HEK293 (cell line): Measurements from ENCODE around the gene RBM10.

Source experiments
- CTCF ChIA-PET: fragments of 350-600 bp; formaldehyde crosslinking; extraction: SDS; loops from one replicate; lab custom pipeline; 2021; ENCODE audit warnings: antibody characterized with exemption; lab: Yijun Ruan, JAX
- POLR2A ChIA-PET: fragments of 300-600 bp; formaldehyde crosslinking; extraction: SDS; loops from one replicate; lab custom pipeline; 2020; ENCODE audit warnings: antibody characterized with exemption, inconsistent platforms; lab: Yijun Ruan, JAX
- H3K27ac ChIP-seq: fragments of 200-500 bp; sonication (Bioruptor generic); 2 replicates; pipeline ENCODE4 v1.5.1; 2014; ENCODE audit warnings: low read depth, low read length, control low read depth, inconsistent platforms; ENCODE audit errors: extremely low read depth
- H3K36me3 ChIP-seq, 2 experiments: fragments of 200-500 bp in 1 of 2; sonication (Bioruptor generic) in 1 of 2; 1 replicate in 1 of 2; 2 replicates in 1 of 2; pipeline ENCODE4 v1.5.1; 2014 to 2017; ENCODE audit warnings: inconsistent platforms in 2 of 2, low read length in 2 of 2; ENCODE audit not compliant: control insufficient read depth in 2 of 2, insufficient read depth in 1 of 2
- H3K4me1 ChIP-seq: fragments of 200-500 bp; sonication (Bioruptor generic); 2 replicates; pipeline ENCODE4 v1.5.1; 2014; ENCODE audit warnings: mild to moderate bottlenecking, low read length, inconsistent platforms; ENCODE audit not compliant: control insufficient read depth, insufficient read depth
- H3K4me3 ChIP-seq: 2 replicates; pipeline ENCODE4 v1.5.1; 2011; ENCODE audit warnings: low read depth, mild to moderate bottlenecking, control low read depth, low read length, moderate library complexity
- H3K9me3 ChIP-seq: fragments of 200-500 bp; sonication (Bioruptor generic); 2 replicates; pipeline ENCODE4 v1.5.1; 2014; ENCODE audit warnings: low read depth, low read length, inconsistent platforms; ENCODE audit not compliant: control insufficient read depth, insufficient read depth
- SP3 ChIP-seq: fragments of 450-650 bp; formaldehyde crosslinking; IDR thresholded peaks from 2 replicates; pipeline ENCODE4 v1.5.1; 2016; ENCODE audit warnings: missing biosample characterization, missing genetic modification characterization
- TSHZ1 ChIP-seq: fragments of 450-650 bp; formaldehyde crosslinking; IDR thresholded peaks from 2 replicates; pipeline ENCODE4 v1.5.1; 2016; ENCODE audit warnings: missing biosample characterization, missing genetic modification characterization, borderline replicate concordance
- ZBTB1 ChIP-seq: fragments of 450-650 bp; formaldehyde crosslinking; IDR thresholded peaks from 2 replicates; pipeline ENCODE4 v1.5.1; 2016; ENCODE audit warnings: missing biosample characterization, missing genetic modification characterization
- ZBTB20 ChIP-seq: fragments of 450-650 bp; formaldehyde crosslinking; IDR thresholded peaks from 2 replicates; pipeline ENCODE4 v1.5.1; 2016; ENCODE audit warnings: missing biosample characterization, missing genetic modification characterization
- ZEB2 ChIP-seq: fragments of 450-650 bp; formaldehyde crosslinking; IDR thresholded peaks from 2 replicates; pipeline ENCODE4 v1.5.1; 2016; ENCODE audit warnings: missing biosample characterization, missing genetic modification characterization
- ZFP41 ChIP-seq: fragments of 450-650 bp; formaldehyde crosslinking; IDR thresholded peaks from 2 replicates; pipeline ENCODE4 v1.5.1; 2016; ENCODE audit warnings: missing biosample characterization, missing genetic modification characterization, borderline replicate concordance
- ZNF112 ChIP-seq: fragments of 450-650 bp; formaldehyde crosslinking; IDR thresholded peaks from 2 replicates; pipeline ENCODE4 v1.5.0; 2017; ENCODE audit warnings: missing biosample characterization, missing genetic modification characterization
- ZNF138 ChIP-seq: fragments of 450-650 bp; formaldehyde crosslinking; IDR thresholded peaks from 2 replicates; pipeline ENCODE4 v1.5.1; 2016; ENCODE audit warnings: missing biosample characterization, missing genetic modification characterization, borderline replicate concordance
- ZNF169 ChIP-seq: fragments of 450-650 bp; formaldehyde crosslinking; IDR thresholded peaks from 2 replicates; pipeline ENCODE4 v1.5.1; 2016; ENCODE audit warnings: missing biosample characterization, missing genetic modification characterization
- ZNF266 ChIP-seq: fragments of 450-650 bp; formaldehyde crosslinking; IDR thresholded peaks from 2 replicates; pipeline ENCODE4 v1.5.1; 2016; ENCODE audit warnings: missing biosample characterization, missing genetic modification characterization, low read depth
- ZNF292 ChIP-seq: fragments of 450-650 bp; formaldehyde crosslinking; IDR thresholded peaks from 2 replicates; pipeline ENCODE4 v1.5.1; 2016; ENCODE audit warnings: low read depth, missing biosample characterization, missing genetic modification characterization, borderline replicate concordance
- ZNF341 ChIP-seq: fragments of 450-650 bp; formaldehyde crosslinking; IDR thresholded peaks from 2 replicates; pipeline ENCODE4; 2016; ENCODE audit warnings: low read depth, missing biosample characterization, missing genetic modification characterization
- ZNF37A ChIP-seq: fragments of 450-650 bp; IDR thresholded peaks from 2 replicates; pipeline ENCODE4 v1.5.1; 2018; ENCODE audit warnings: missing biosample characterization, missing genetic modification characterization
- ZNF423 ChIP-seq: fragments of 450-650 bp; formaldehyde crosslinking; IDR thresholded peaks from 2 replicates; pipeline ENCODE4 v1.5.1; 2016; ENCODE audit warnings: missing biosample characterization, missing genetic modification characterization
- ZNF433 ChIP-seq: fragments of 450-650 bp; formaldehyde crosslinking; IDR thresholded peaks from 2 replicates; pipeline ENCODE4 v1.5.1; 2016; ENCODE audit warnings: missing biosample characterization, missing genetic modification characterization, low read depth
- ZNF518A ChIP-seq: fragments of 450-650 bp; formaldehyde crosslinking; conservative IDR thresholded peaks from 2 replicates; pipeline ENCODE4 v1.5.1; 2016; ENCODE audit warnings: low read depth, missing biosample characterization, missing genetic modification characterization
- ZNF585B ChIP-seq: fragments of 450-650 bp; formaldehyde crosslinking; IDR thresholded peaks from 2 replicates; pipeline ENCODE4 v1.5.1; 2016; ENCODE audit warnings: missing biosample characterization, missing genetic modification characterization
- ZNF596 ChIP-seq: fragments of 450-650 bp; IDR thresholded peaks from 2 replicates; pipeline ENCODE4 v1.5.0; 2018; ENCODE audit warnings: missing biosample characterization, mild to moderate bottlenecking, missing genetic modification characterization, moderate library complexity
- ZNF837 ChIP-seq: fragments of 450-650 bp; formaldehyde crosslinking; IDR thresholded peaks from 2 replicates; pipeline ENCODE4 v1.5.1; 2016; ENCODE audit warnings: missing biosample characterization, missing genetic modification characterization
- TF ChIP-seq, protein P1 (sequence below): fragments of 450-650 bp; formaldehyde crosslinking; IDR thresholded peaks from 2 replicates; pipeline ENCODE4 v1.5.1; 2016; ENCODE audit warnings: missing biosample characterization, missing genetic modification characterization
- TF ChIP-seq, protein P2 (sequence below): fragments of 450-650 bp; formaldehyde crosslinking; IDR thresholded peaks from 2 replicates; pipeline ENCODE4 v1.5.1; 2016; ENCODE audit warnings: missing biosample characterization, missing genetic modification characterization
- TF ChIP-seq, protein P3 (sequence below): fragments of 450-650 bp; formaldehyde crosslinking; IDR thresholded peaks from 2 replicates; pipeline ENCODE4 v1.5.1; 2016; ENCODE audit warnings: missing biosample characterization, missing genetic modification characterization

RBM10 gene

GRCh38 chrX:47174846-47175587 is 30.0 kb downstream of the RBM10 start:
- peaks cover 12 to 99% of the 10 kb centered on the region in 2 experiments; a peak in 2 of 3 replicates for H3K36me3 ChIP-seq
- TF ChIP-seq ZNF585B (tag by site-specific recombination) (no peak), ZNF837 (no peak), ZBTB1 (tag by site-specific recombination) (no peak), ZNF596 (tag by site-specific recombination) (no peak), ZNF341 (tag by site-specific recombination) (no peak), ZNF433 (no peak), ZNF169 (tag by site-specific recombination) (no peak), ZNF518A (tag by site-specific recombination) (no peak), ZNF266 (no peak)
- TF ChIP-seq, protein P1, sequence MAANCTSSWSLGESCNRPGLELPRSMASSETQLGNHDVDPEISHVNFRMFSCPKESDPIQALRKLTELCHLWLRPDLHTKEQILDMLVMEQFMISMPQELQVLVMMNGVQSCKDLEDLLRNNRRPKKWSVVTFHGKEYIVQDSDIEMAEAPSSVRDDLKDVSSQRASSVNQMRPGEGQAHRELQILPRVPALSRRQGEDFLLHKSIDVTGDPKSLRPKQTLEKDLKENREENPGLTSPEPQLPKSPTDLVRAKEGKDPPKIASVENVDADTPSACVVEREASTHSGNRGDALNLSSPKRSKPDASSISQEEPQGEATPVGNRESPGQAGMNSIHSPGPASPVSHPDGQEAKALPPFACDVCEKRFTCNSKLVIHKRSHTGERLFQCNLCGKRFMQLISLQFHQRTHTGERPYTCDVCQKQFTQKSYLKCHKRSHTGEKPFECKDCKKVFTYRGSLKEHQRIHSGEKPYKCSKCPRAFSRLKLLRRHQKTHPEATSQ (tag by site-specific recombination), result no peak
- TF ChIP-seq, all 188 proteins: peak for 0
- CTCF ChIA-PET, result no interaction called here
- Histone ChIP-seq H3K9me3 (no peaks in the 10 kb centered on the region), H3K4me1 (no peaks in the 10 kb centered on the region), H3K27ac (no peak overlapping the region), H3K4me3 (no peak overlapping the region)
- POLR2A ChIA-PET, result interaction anchor here (0.6 kb wide), 1 partner anchor 300 kb away, joined by 3 read pairs; no protein-coding TSS in a partner anchor

- Histone ChIP-seq H3K36me3 (peaks cover 15 to 98% of the 10 kb centered on the region in 2 experiments), H3K9me3 (no peaks in the 10 kb centered on the region), H3K4me1 (no peaks in the 10 kb centered on the region), H3K27ac (no peak overlapping the region), H3K4me3 (no peak overlapping the region)
- ChIA-PET POLR2A (no interaction called here), CTCF (no interaction called here)
- TF ChIP-seq ZNF292 (tag by site-specific recombination), result no peak
- TF ChIP-seq, protein P2, sequence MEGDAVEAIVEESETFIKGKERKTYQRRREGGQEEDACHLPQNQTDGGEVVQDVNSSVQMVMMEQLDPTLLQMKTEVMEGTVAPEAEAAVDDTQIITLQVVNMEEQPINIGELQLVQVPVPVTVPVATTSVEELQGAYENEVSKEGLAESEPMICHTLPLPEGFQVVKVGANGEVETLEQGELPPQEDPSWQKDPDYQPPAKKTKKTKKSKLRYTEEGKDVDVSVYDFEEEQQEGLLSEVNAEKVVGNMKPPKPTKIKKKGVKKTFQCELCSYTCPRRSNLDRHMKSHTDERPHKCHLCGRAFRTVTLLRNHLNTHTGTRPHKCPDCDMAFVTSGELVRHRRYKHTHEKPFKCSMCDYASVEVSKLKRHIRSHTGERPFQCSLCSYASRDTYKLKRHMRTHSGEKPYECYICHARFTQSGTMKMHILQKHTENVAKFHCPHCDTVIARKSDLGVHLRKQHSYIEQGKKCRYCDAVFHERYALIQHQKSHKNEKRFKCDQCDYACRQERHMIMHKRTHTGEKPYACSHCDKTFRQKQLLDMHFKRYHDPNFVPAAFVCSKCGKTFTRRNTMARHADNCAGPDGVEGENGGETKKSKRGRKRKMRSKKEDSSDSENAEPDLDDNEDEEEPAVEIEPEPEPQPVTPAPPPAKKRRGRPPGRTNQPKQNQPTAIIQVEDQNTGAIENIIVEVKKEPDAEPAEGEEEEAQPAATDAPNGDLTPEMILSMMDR (tag by site-specific recombination), result no peak
- TF ChIP-seq SP3 (tag by site-specific recombination), result no peak
- TF ChIP-seq TSHZ1 (tag by site-specific recombination), result no peak
- TF ChIP-seq ZEB2 (tag by site-specific recombination), result no peak
- TF ChIP-seq, protein P3, sequence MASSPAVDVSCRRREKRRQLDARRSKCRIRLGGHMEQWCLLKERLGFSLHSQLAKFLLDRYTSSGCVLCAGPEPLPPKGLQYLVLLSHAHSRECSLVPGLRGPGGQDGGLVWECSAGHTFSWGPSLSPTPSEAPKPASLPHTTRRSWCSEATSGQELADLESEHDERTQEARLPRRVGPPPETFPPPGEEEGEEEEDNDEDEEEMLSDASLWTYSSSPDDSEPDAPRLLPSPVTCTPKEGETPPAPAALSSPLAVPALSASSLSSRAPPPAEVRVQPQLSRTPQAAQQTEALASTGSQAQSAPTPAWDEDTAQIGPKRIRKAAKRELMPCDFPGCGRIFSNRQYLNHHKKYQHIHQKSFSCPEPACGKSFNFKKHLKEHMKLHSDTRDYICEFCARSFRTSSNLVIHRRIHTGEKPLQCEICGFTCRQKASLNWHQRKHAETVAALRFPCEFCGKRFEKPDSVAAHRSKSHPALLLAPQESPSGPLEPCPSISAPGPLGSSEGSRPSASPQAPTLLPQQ (tag by site-specific recombination), result no peak
- TF ChIP-seq ZFP41 (tag by site-specific recombination), result no peak
- TF ChIP-seq ZNF37A (tag by site-specific recombination), result no peak
- no peak for TF ChIP-seq ZNF423 (tag by site-specific recombination)
- TF ChIP-seq ZNF112 (tag by site-specific recombination), result no peak
- TF ChIP-seq ZBTB20 (tag by site-specific recombination), result no peak
- TF ChIP-seq ZNF138 (tag by site-specific recombination), result no peak
Observed at GRCh38 chrX:47175588-47175980, 30.6 kb downstream of the RBM10 start.
